ENCODE measurements around the gene RAB8B.

DNA sequence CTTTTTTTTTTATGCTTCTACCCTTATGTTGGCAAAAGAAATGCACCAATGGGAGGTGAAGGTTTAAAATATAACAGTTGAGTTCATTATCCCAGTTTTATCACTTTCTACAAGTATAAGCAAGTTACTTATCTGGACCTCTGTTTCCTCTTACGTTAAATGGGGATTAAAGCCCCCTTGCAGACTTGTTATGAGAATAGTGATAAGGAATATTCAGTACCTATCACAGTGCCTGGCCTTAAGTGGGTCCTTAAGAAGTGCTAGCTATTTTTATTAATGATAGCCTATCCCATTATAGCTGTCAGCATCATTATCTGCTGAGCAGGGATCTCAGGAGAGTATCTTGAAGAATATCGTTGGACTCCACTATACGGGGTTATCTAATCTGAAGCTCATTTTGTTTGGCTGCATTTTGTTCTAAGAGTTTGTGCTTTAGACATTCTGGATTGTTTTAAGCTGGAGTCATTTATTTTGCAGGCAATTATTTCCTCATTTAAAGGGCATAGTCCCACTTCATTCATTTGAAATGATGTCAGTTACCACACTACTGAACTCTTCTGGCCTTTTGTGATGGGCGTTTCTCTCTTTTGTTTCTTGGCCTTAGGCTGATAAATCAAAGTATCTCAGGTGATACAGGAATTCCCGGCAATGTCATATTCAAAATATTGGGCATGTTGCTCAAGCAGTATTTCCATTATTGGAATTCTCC lies 28.8 kb downstream of the RAB8B start:
- TF ChIP-seq CTCF (IDR thresholded peaks at IDR 0.05), result no peak
- TF ChIP-seq POLR2A (IDR thresholded peaks at IDR 0.05), result no peak

Measured in testis (tissue), 2 donors.